SKM-1 treated with dmso at 0.1 percent for 144 hours (cell line): ENCODE data around the gene EYA2.
"Not testable (repeated sequence)": the region's sequence is repeated elsewhere in the genome, so short reads cannot be mapped to it uniquely, and the experiment has no call there.

Experiments
- DNase-seq: peaks from one replicate; lab custom pipeline; 2025; ENCODE audit not compliant: unreplicated experiment; lab: John Stamatoyannopoulos, UW

The EYA2 gene

GRCh38 chr20:47198254-47198671 is 303.6 kb downstream of the EYA2 start:
- no peak for DNase-seq

- DNase-seq, result no peak
Observed at GRCh38 chr20:47198996-47199552, 304.4 kb downstream of the EYA2 start.

DNA sequence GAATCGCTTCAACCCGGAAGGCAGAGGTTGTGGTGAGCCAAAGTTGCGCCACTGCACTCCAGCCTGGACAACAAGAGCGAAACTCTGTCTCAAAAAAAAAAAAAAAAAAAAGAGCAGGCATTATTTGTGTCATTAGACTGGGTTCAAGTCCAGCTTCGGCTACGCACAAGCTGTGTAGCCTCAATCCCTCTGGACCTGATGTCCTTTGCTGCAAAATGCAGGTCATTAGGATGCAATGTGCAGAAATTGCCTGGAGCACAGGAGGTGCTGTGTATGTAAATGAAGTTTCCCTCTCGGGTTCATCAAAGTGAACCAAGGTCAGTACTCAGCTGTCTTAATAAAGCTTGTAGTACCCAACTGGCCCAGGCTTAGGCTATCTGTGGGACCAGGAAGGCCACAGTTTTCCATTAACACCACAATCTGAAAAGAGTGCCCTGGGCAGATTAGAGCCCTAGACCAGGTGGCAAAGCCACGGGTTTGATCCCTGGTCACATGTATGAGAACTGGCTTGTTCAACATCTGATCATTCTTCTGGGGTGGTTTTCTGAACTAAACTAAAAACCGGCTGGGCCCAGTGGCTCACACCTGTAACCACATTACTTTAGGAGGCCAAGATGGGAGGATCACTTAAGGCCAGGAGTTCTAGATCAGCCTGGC is 306.6 kb downstream of the EYA2 start:
- no peak for DNase-seq

GRCh38 chr20:47202733-47203667 is 308.4 kb downstream of the EYA2 start:
- DNase-seq, result peak; percentile 1

- DNase-seq, result no peak
Observed at GRCh38 chr20:47204008-47204849, 309.6 kb downstream of the EYA2 start.

GRCh38 chr20:47204850-47205122 is 310.1 kb downstream of the EYA2 start:
- not testable (repeated sequence) for DNase-seq

- peak; percentile 49 for DNase-seq
Observed at GRCh38 chr20:47205577-47206123, 311.0 kb downstream of the EYA2 start.

GRCh38 chr20:47206552-47206951 is 311.9 kb downstream of the EYA2 start:
- DNase-seq, result not testable (repeated sequence)

DNA sequence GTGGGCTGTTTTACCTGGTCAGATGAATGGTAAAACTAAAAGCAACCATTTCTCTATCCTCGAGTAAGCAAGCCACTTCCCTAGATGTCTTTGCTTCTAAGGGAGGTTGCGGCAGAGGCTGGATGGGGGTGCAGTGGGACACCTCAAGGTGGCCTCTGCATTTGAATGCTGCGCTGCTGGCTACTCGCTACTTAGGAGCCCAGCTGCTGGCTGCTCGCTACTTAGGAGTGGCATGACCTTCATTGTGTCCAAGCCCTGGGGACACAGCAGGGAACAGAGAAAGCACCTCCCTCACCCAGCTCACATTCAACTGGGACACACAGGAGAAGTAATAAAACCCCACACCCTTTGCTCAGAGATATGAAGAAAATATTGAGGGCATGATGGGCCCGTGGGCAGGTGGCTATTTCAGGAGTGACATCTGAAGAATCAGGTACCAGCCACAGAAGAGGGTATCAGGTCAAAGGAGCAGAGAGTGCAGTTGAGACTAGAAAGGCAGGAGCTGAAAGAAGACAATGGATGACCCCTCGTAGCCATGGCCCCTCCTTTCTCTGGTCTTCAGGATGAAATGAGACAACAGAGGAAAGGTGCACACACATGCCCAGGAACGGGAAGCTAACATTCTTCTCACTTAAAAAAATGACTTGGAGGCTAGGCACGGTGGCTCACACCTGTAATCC is 312.5 kb downstream of the EYA2 start:
- DNase-seq, result no peak

GRCh38 chr20:47208534-47209174 is 314.0 kb downstream of the EYA2 start:
- DNase-seq, result no peak

DNA sequence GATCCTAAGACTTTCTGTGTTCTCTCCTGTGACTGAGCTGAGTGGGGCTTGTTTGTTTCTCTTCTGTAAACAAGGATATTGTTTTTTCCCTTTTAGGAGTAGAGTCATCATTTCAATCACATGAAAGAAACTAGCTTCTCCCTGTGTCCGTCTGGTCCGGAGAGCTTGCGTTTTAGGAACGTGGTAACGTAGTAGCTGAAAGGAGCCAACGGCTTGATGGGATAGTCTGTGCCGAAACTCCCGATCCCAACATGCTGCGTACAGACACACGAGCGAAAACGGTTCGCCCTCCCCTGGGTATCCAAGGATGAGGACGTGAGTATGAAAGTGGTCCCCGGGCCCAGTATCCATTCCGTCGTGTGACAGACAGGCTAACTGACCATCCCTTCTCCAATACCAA is 315.3 kb downstream of the EYA2 start:
- no peak for DNase-seq

- DNase-seq, result no peak
Observed at GRCh38 chr20:47210470-47210869, 315.8 kb downstream of the EYA2 start.

- no peak for DNase-seq
Observed at GRCh38 chr20:47211036-47211435, 316.4 kb downstream of the EYA2 start.

- no peak for DNase-seq
Observed at GRCh38 chr20:47212606-47213207, 318.1 kb downstream of the EYA2 start.

- no peak for DNase-seq
Observed at GRCh38 chr20:47213966-47214365, 319.3 kb downstream of the EYA2 start.

DNA sequence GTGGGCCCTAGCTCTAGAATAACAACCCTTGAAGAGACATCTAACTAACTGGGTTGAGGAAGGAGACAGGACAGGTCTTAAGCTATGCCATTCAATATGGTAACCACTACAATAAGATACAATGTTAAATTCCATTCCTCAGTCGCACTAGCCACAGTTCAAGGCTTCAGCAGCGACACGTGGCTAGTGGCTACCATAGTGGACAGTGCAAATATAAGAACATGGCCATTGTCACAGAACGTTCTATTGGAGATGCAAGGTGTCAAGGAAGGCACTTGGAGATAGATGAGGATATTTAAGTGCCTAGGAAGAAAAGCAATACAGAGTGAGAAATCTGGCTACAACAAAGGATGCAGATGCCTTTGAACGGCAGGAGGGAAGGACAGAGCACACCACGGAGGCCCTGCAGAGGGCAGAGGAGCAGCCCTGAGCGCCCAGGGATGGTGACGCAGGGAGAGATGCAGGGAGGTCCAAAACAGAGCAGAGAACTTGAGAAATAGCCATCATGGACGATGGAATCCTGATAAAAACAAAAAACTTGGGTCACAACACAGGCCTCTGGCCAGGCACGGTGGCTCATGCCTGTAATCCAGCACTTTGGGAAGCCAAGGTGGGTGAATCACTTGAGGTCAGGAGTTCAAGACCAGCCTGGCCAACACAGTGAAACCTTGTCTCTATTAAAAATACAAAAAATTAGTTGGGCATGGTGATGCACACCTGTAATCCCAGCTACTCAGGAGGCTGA is 321.2 kb downstream of the EYA2 start:
- DNase-seq, result no peak

GRCh38 chr20:47216819-47217410 is 322.3 kb downstream of the EYA2 start:
- DNase-seq, result no peak
